HAP-1 (cell line): Measurements from ENCODE around the gene DLGAP1.
"Not testable (repeated sequence)": the region's sequence is repeated elsewhere in the genome, so short reads cannot be mapped to it uniquely, and the experiment has no call there.

Experiments used
- DNase-seq, 2 experiments: peaks; one replicate each; pipeline ENCODE4 v3.0.0-alpha.2; 2016 to 2020; ENCODE audit warnings: low spot score in 2 of 2
- H3K27me3 ChIP-seq: fragments of 250-450 bp; sonication (Bioruptor Pico); 2 replicates; pipeline ENCODE4 v1.5.1; 2020; ENCODE audit warnings: low read depth, mild to moderate bottlenecking, moderate library complexity
- H3K36me3 ChIP-seq: fragments of 250-450 bp; sonication (Bioruptor Pico); replicated peaks from 2 replicates; pipeline ENCODE4 v1.5.1; 2020; ENCODE audit warnings: mild to moderate bottlenecking
- H3K4me1 ChIP-seq: fragments of 250-450 bp; sonication (Bioruptor Pico); 2 replicates; pipeline ENCODE4 v1.5.1; 2020; ENCODE audit warnings: mild to moderate bottlenecking
- H3K4me3 ChIP-seq: fragments of 250-450 bp; sonication (Bioruptor Pico); 2 replicates; pipeline ENCODE4 v1.5.1; 2020; ENCODE audit warnings: mild to moderate bottlenecking, moderate library complexity
- H3K9me3 ChIP-seq: fragments of 250-450 bp; sonication (Bioruptor Pico); 2 replicates; pipeline ENCODE4 v1.5.1; 2020; ENCODE audit warnings: mild to moderate bottlenecking, moderate library complexity
- in situ Hi-C: fragments of 300-500 bp; cut with MboI; formaldehyde crosslinking; loops from 3 replicates; pipeline ENCODE4 v1.14.3; 2020; ENCODE audit warnings: low sequenced_read_pairs, inconsistent platforms, mixed read lengths

Gene DLGAP1

GRCh38 chr18:3706279-3707097 is 748.6 kb downstream of the DLGAP1 start:
- H3K4me3 ChIP-seq, result no peak overlapping the region
- H3K36me3 ChIP-seq, result no peaks in the 10 kb centered on the region
- no peaks in the 10 kb centered on the region for H3K9me3 ChIP-seq
- no peak for DNase-seq
- 0 out of 2 replicates have a peak, but pooled peaks cover 2% of the 10 kb centered on the region for H3K4me1 ChIP-seq
- in situ Hi-C loops, result loop anchor here (10.0 to 25.0 kb wide), 2 partner anchors 158 to 1356 kb away; no protein-coding TSS in a partner anchor
- no peaks in the 10 kb centered on the region for H3K27me3 ChIP-seq

- no peaks in the 10 kb centered on the region for H3K36me3 ChIP-seq
- no peaks in the 10 kb centered on the region for H3K27me3 ChIP-seq
- 0 out of 2 replicates have a peak, but pooled peaks cover 2% of the 10 kb centered on the region for H3K4me1 ChIP-seq
- DNase-seq, result no peak
- no peaks in the 10 kb centered on the region for H3K9me3 ChIP-seq
- in situ Hi-C loops, result loop anchor here (10.0 to 25.0 kb wide), 2 partner anchors 160 to 1358 kb away; no protein-coding TSS in a partner anchor
- no peak overlapping the region for H3K4me3 ChIP-seq
Observed at GRCh38 chr18:3704556-3705344, 750.4 kb downstream of the DLGAP1 start.

- Histone ChIP-seq H3K36me3 (no peaks in the 10 kb centered on the region), H3K27me3 (no peaks in the 10 kb centered on the region), H3K9me3 (no peaks in the 10 kb centered on the region), H3K4me1 (0 out of 2 replicates have a peak, but pooled peaks cover 2% of the 10 kb centered on the region), H3K4me3 (no peak overlapping the region)
- peak; percentile 62 to 78 for DNase-seq
- in situ Hi-C loops, result loop anchor here (10.0 to 25.0 kb wide), 2 partner anchors 161 to 1359 kb away; no protein-coding TSS in a partner anchor
Observed at GRCh38 chr18:3703732-3704176, 751.4 kb downstream of the DLGAP1 start.

GRCh38 chr18:3699707-3700567 is 755.2 kb downstream of the DLGAP1 start:
- in situ Hi-C loops, result loop anchor here (10.0 to 25.0 kb wide), 2 partner anchors 165 to 1362 kb away; no protein-coding TSS in a partner anchor
- not testable (repeated sequence) for H3K9me3 ChIP-seq, DNase-seq, H3K27me3 ChIP-seq, H3K4me3 ChIP-seq, H3K36me3 ChIP-seq, H3K4me1 ChIP-seq

- H3K27me3 ChIP-seq, in situ Hi-C loops, H3K4me1 ChIP-seq, H3K9me3 ChIP-seq, DNase-seq, H3K4me3 ChIP-seq, H3K36me3 ChIP-seq: not testable (repeated sequence)
Observed at GRCh38 chr18:3694030-3694778, 760.9 kb downstream of the DLGAP1 start.

GRCh38 chr18:3693410-3693809 is 761.7 kb downstream of the DLGAP1 start:
- Histone ChIP-seq H3K27me3 (peaks cover 3% of the 10 kb centered on the region), H3K4me3 (no peak overlapping the region), H3K36me3 (no peaks in the 10 kb centered on the region), H3K4me1 (no peaks in the 10 kb centered on the region), H3K9me3 (no peaks in the 10 kb centered on the region)
- no peak for DNase-seq
- in situ Hi-C loops, result no loop called here

- H3K36me3 ChIP-seq, result no peaks in the 10 kb centered on the region
- no peak overlapping the region for H3K4me3 ChIP-seq
- in situ Hi-C loops, result no loop called here
- H3K4me1 ChIP-seq, result no peaks in the 10 kb centered on the region
- DNase-seq, result no peak
- no peaks in the 10 kb centered on the region for H3K9me3 ChIP-seq
- peaks cover 3% of the 10 kb centered on the region for H3K27me3 ChIP-seq
Observed at GRCh38 chr18:3692691-3693090, 762.4 kb downstream of the DLGAP1 start.

- H3K4me3 ChIP-seq, result no peak overlapping the region
- H3K9me3 ChIP-seq, result no peaks in the 10 kb centered on the region
- no peaks in the 10 kb centered on the region; the same call in 1 of the 2 replicates for H3K27me3 ChIP-seq
- no peaks in the 10 kb centered on the region for H3K4me1 ChIP-seq
- DNase-seq, result no peak
- in situ Hi-C loops, result no loop called here
- no peaks in the 10 kb centered on the region for H3K36me3 ChIP-seq
Observed at GRCh38 chr18:3692113-3692621, 762.9 kb downstream of the DLGAP1 start.

GRCh38 chr18:3691705-3692104 is 763.4 kb downstream of the DLGAP1 start:
- Histone ChIP-seq H3K4me1 (no peaks in the 10 kb centered on the region), H3K36me3 (no peaks in the 10 kb centered on the region), H3K27me3 (no peaks in the 10 kb centered on the region; the same call in 1 of the 2 replicates), H3K4me3 (no peak overlapping the region), H3K9me3 (no peaks in the 10 kb centered on the region)
- in situ Hi-C loops, result no loop called here
- no peak for DNase-seq

GRCh38 chr18:3690764-3691066 is 764.4 kb downstream of the DLGAP1 start:
- no peak for DNase-seq
- Histone ChIP-seq H3K9me3 (no peaks in the 10 kb centered on the region), H3K4me1 (no peaks in the 10 kb centered on the region), H3K4me3 (no peak overlapping the region), H3K36me3 (no peaks in the 10 kb centered on the region), H3K27me3 (no peaks in the 10 kb centered on the region; the same call in 1 of the 2 replicates)
- in situ Hi-C loops, result no loop called here

- DNase-seq, result no peak
- in situ Hi-C loops, result no loop called here
Observed at GRCh38 chr18:3689986-3690763, 764.9 kb downstream of the DLGAP1 start.

GRCh38 chr18:3689091-3689490 is 766.0 kb downstream of the DLGAP1 start:
- no peak for DNase-seq
- Histone ChIP-seq H3K4me1 (no peaks in the 10 kb centered on the region), H3K36me3 (no peaks in the 10 kb centered on the region), H3K9me3 (no peaks in the 10 kb centered on the region), H3K27me3 (no peaks in the 10 kb centered on the region), H3K4me3 (no peak overlapping the region)
- in situ Hi-C loops, result no loop called here

More at GRCh38 chr18:3689986-3690763, 764.9 kb downstream of the DLGAP1 start:
- no peaks in the 10 kb centered on the region; the same call in 1 of the 2 replicates for H3K27me3 ChIP-seq
- no peaks in the 10 kb centered on the region for H3K9me3 ChIP-seq
- H3K4me1 ChIP-seq, result no peaks in the 10 kb centered on the region
- H3K36me3 ChIP-seq, result no peaks in the 10 kb centered on the region
- no peak overlapping the region for H3K4me3 ChIP-seq
